Measurements from ENCODE around the gene ZBTB46.

The ZBTB46 gene

GRCh38 chr20:63795178-63795830 is 35.8 kb downstream of the ZBTB46 start:
- in situ Hi-C loops (cut with MboI; ENCODE audit: low sequenced_read_pairs, unreplicated experiment), result no loop called here
- TF ChIP-seq CTCF (IDR thresholded peaks at IDR 0.05; ENCODE audit: borderline replicate concordance, control extremely low read depth, extremely low read depth, insufficient read depth, missing control alignments), result no peak
- DNase-seq (ENCODE audit: low spot score), result no peak

GRCh38 chr20:63794614-63795013 is 36.5 kb downstream of the ZBTB46 start:
- in situ Hi-C loops (cut with MboI; ENCODE audit: low sequenced_read_pairs, unreplicated experiment), result no loop called here
- TF ChIP-seq CTCF (IDR thresholded peaks at IDR 0.05; ENCODE audit: borderline replicate concordance, control extremely low read depth, extremely low read depth, insufficient read depth, missing control alignments), result no peak
- DNase-seq (ENCODE audit: low spot score), result no peak

- TF ChIP-seq CTCF (IDR thresholded peaks at IDR 0.05; ENCODE audit: borderline replicate concordance, control extremely low read depth, extremely low read depth, insufficient read depth, missing control alignments), result no peak
- in situ Hi-C loops (cut with MboI; ENCODE audit: low sequenced_read_pairs, unreplicated experiment), result no loop called here
- no peak for DNase-seq (ENCODE audit: low spot score)
Observed at GRCh38 chr20:63792866-63793265, 38.2 kb downstream of the ZBTB46 start.

GRCh38 chr20:63791497-63792156 is 39.4 kb downstream of the ZBTB46 start:
- TF ChIP-seq CTCF (IDR thresholded peaks at IDR 0.05; ENCODE audit: borderline replicate concordance, control extremely low read depth, extremely low read depth, insufficient read depth, missing control alignments), result no peak
- in situ Hi-C loops (cut with MboI; ENCODE audit: low sequenced_read_pairs, unreplicated experiment), result no loop called here
- DNase-seq (ENCODE audit: low spot score), result no peak

- in situ Hi-C loops (cut with MboI; ENCODE audit: low sequenced_read_pairs, unreplicated experiment), result no loop called here
- TF ChIP-seq CTCF (IDR thresholded peaks at IDR 0.05; ENCODE audit: borderline replicate concordance, control extremely low read depth, extremely low read depth, insufficient read depth, missing control alignments), result no peak
- DNase-seq (ENCODE audit: low spot score), result no peak
Observed at GRCh38 chr20:63790572-63791168, 40.4 kb downstream of the ZBTB46 start.

- in situ Hi-C loops (cut with MboI; ENCODE audit: low sequenced_read_pairs, unreplicated experiment), result no loop called here
- TF ChIP-seq CTCF (IDR thresholded peaks at IDR 0.05; ENCODE audit: borderline replicate concordance, control extremely low read depth, extremely low read depth, insufficient read depth, missing control alignments), result no peak
- no peak for DNase-seq (ENCODE audit: low spot score)
Observed at GRCh38 chr20:63789836-63790571, 41.1 kb downstream of the ZBTB46 start.

All from GM13976 (cell line).